Suppressor macrophage (primary cell): ENCODE results near the gene TNRC18.
"Not testable (repeated sequence)": the region's sequence is repeated elsewhere in the genome, so short reads cannot be mapped to it uniquely, and the experiment has no call there.

ENCODE experiments used
- DNase-seq, 4 experiments: peaks; one replicate each; pipeline ENCODE4 v3.0.0-alpha.2; 2020 to 2022

TNRC18 gene

DNA sequence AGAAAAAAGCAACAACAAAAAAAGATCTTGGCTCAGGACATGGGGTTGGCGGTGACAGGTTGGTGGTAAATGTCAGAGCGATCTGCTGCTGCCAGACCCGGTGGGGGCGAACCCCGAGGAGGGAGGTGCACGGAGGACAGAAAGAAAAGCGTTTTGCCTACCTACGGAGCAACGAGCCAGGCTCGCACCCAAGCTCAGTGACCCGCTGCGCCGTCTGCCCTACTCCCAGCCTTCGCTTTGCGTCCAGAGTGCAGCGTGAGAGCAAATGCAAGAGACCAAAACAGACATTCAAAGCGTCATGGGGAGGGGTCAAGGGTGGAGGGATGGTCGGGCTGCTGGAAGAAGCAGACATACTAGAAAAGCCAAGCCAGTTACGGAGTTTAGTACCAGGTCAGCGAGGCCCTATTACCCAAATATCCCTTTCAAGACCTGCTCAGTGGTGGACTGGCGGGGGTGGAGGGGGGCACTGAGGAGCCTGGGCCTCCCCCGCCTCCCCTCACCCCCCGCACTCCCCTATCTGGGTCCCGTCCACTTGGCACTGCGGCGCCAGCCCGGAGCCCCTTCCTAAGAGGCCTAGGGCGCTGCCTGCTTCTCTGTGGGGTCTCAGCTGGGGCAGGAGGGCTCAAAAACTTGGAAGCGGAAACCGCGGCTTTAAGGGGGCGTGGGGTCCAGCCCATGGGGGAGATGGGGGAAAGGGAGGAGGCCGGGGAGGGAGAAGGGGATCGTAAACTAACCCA, 74.0 kb downstream of the TNRC18 start:
- no peak for DNase-seq

GRCh38 chr7:5349005-5349380, 74.6 kb downstream of the TNRC18 start:
- no peak for DNase-seq

DNA sequence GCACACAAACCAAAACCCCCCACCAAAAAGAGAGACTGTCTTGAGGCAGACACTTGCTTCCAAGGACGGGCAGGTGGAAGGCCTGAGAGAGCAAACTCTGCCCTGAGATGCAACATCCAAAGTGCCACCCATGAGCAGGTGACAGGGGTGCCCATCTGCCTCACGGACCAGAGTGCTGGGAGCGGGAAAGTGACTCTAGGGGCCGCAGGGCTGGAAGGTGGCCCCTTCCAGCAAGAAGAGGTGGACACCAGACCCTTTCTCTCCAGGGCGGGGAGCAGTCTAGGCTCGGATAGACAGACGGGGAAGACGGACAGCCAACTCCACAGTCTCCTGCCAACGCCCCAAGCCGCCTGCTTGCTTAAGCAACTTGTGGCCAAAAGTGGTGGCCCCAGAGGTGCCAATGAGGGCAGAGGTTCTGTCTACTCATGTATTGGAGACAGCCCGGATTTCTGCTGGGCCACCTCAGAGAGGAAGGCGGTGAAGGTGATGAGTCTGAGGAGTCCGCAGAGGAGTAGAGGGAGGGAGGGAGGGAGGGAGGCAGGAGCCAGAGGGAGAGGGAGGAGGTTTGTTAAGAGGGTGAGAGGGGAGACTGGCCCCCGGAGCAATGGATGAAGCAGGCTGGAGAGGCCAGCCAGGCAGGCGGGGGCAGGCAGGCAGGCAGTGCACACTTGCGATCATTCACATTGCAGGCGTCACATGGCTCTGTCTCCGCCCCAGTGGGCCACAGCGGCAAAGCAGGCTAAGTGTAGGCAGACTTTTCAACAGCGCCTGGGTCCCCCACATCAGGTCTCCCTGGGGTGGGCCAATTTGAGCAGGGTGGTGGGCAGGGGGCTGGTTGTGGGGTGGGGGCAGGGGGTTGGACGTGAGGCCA, 75.3 kb downstream of the TNRC18 start:
- DNase-seq: no peak

GRCh38 chr7:5345671-5346070, 78.0 kb downstream of the TNRC18 start:
- DNase-seq: no peak

- no peak for DNase-seq
Observed at GRCh38 chr7:5345171-5345570, 78.5 kb downstream of the TNRC18 start.

- no peak for DNase-seq
Observed at GRCh38 chr7:5344342-5344741, 79.3 kb downstream of the TNRC18 start.

DNA sequence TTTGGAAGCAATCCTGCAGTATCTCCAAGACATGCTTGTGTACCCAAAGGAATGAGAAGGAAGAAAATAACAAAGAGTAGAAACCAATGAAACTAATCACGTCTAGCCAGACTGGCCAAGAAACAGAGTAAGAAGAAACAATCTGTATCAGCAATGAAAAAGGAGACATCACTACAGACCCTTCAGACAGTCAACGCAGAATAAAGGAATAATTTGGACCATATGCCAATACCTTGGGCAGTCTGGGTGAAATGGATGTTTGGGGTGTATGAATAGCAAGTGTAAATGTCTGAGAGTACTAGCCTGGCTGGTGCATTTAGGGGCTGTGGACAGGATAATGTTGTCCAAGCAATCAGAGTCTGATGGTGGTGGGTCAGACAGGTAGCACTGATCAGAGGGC, 79.8 kb downstream of the TNRC18 start:
- no peak for DNase-seq

DNA sequence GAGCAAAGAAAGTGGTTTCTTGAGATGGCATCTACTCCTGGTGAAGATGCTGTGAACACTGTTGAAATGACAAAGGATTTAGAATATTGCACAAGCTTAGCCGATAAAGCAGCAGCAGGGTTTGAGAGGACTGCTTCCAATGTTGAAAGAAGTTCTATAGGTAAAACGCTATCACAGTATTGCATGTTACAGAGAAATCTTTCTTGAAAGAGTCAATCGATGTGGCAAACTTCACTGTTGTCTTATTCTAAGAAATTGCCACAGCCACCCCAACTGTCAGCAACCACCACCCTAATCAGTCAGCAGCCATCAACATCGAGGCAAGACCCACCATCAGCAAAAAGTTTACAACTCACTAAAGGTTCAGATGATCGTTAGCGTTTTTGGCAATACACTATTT, 81.0 kb downstream of the TNRC18 start:
- DNase-seq: no peak

- DNase-seq: no peak
Observed at GRCh38 chr7:5339955-5340354, 83.7 kb downstream of the TNRC18 start.

DNA sequence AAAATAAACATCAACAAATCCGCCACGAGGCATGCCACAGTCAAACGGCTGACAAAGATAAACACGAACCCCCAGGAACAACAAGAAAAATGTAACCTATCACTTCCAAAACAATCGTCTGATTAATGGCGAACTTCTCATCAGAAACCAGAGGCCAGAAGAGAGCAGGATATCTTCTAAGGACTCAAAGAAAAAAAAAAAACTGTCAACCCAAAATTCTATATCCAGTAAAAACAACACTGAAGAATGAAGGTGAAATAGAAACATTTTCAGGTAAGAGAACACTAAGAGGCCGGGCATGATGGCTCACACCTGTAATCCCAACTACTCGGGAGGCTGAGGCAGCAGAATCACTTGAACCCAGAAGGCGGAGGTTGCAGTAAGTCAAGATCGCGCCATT, 86.6 kb downstream of the TNRC18 start:
- DNase-seq: no peak

- no peak for DNase-seq
Observed at GRCh38 chr7:5334671-5335070, 89.0 kb downstream of the TNRC18 start.

- no peak for DNase-seq
Observed at GRCh38 chr7:5333121-5334045, 90.3 kb downstream of the TNRC18 start.

DNA sequence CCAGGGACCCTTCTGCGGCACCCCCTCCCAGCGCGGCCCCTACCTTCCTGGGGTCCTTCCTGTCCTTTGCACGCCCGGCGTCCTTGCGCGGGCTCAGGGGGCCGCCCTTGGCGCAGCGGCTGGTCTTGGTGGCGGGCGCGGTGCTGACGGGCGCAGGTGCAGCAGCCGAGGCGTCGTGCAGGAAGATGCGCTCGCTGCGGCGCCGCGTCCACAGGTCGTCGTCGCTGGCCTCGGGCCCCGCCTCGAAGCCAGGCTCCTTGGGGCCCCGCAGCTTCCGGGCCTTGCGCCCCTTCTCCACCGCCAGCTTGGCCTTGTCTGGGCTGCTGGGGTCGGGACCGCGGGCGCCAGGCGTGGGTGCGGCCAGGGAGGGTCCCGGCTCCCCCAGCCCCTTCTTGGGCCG, 91.1 kb downstream of the TNRC18 start:
- no peak for DNase-seq

DNA sequence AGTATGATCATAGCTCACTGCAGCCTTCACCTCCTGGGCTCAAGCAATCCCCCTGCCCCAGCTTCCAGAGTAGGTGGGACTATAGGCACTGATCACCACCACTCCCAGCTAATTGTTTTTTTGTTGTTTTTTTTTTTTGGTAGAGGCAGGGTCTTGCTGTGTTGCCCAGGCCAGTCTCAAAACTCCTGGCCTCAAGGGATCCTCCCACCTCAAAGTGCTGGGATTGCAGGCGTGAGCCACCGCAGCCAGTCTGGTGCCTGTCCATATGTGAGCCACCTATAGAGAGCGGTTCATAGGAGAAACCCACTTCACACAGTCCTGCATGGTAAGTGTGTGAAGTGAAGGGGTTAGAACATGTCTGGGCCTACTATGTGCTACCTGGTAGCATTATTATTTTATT, 93.3 kb downstream of the TNRC18 start:
- no peak for DNase-seq

- DNase-seq: no peak
Observed at GRCh38 chr7:5324961-5325360, 98.7 kb downstream of the TNRC18 start.

DNA sequence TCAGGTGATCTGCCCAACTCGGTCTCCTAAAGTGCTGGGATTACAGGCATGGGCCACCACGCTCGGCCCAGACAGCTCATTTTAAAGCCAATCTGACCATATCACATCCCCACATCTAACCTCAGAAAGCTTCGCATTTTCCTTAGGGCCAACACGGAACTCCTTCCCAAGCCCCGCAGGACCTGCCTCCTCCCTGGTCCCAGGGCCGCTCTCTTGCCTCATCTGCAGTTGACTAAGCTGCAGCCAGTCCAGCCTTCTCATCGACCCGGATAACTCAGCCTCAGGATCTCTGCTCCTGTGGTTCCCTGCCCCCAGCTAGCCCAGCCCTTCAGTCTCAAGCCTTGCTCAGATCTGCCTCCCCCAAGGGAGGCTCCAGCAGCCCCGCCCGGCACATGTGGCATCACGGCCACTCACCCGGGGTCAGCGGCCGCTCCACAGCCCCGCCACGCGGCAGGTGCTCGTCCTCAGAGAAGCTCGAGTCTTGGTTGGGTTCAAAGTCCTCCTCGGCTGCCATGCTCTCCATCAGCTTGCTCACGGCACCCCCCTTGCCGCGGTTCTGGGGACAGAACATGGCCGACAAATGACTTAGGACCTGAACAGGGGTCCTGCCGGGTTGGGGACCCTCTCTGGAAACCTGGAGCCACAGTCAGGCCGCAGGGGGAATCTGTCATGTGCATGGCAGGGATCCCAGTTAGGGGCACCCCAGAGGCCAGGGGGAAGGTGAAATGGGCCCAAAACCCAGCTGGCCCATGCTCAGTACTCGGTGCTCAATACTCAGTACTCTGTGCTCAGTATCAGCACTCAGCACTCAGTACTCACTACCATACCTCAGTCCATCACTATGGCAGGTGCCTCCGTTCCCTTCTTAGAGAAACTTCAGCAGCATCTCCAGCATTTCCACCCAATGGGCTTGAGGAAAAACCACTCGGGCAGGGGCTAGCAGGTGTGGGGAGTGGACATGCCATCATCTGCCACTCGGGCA, 99.5 kb downstream of the TNRC18 start:
- DNase-seq: not testable (repeated sequence)

- DNase-seq: no peak
Observed at GRCh38 chr7:5322621-5323410, 100.8 kb downstream of the TNRC18 start.

GRCh38 chr7:5320802-5321396, 102.7 kb downstream of the TNRC18 start:
- DNase-seq: no peak

- no peak for DNase-seq
Observed at GRCh38 chr7:5320391-5320790, 103.2 kb downstream of the TNRC18 start.

DNA sequence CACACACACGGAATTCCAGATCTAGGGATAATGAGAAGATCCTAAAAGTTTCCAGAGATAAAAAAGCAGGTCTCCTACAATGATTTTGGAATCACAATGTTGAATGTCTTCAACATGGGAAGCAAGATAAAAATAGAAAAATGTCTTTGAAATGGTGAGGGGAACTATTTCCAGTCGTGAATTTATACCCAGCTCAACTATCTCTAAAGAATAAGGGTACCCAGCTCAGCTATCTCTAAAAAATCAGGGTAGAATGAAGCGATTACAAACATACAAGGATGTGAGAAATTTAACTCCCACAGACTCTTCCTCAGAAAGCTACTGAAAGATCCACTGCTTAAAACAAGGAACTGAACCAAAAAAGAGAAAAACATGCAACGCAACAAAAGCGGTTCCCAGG, 105.0 kb downstream of the TNRC18 start:
- DNase-seq: not testable (repeated sequence)
